AG04450 (cell line): Measurements from ENCODE around the gene STK31. TPM values are rescaled to one million over a fixed set of nuclear protein-coding genes. Genes with fewer than 3 reads are reported as not detected.

Experiments
- CTCF ChIA-PET: fragments of 300-600, 350-600 bp; formaldehyde crosslinking; extraction: SDS; loops from one replicate; lab custom pipeline; 2022; ENCODE audit warnings: antibody characterized with exemption, inconsistent platforms; lab: Charles Lee
- POLR2A ChIA-PET: fragments of 350-600 bp; formaldehyde crosslinking; extraction: SDS; loops from one replicate; lab custom pipeline; 2021; ENCODE audit warnings: antibody characterized with exemption, inconsistent platforms; lab: Yijun Ruan, JAX
- DNase-seq: peaks from one replicate; pipeline ENCODE4 v3.0.0-alpha.2; 2011; ENCODE audit warnings: low read depth, low spot score
- H3K27ac ChIP-seq: one replicate; pipeline ENCODE4 v1.5.1; 2012; ENCODE audit warnings: low read depth, low read length, control low read depth
- H3K27me3 ChIP-seq: one replicate; pipeline ENCODE4 v1.6.0; 2012; ENCODE audit warnings: low read length; ENCODE audit not compliant: control insufficient read depth, insufficient read depth
- H3K4me3 ChIP-seq: 2 replicates; pipeline ENCODE4 v1.5.1; 2011; ENCODE audit warnings: mild to moderate bottlenecking, low read depth, low read length, control low read depth
- H3K9me3 ChIP-seq: 2 replicates; pipeline ENCODE4 v1.5.1; 2012; ENCODE audit warnings: low read length; ENCODE audit not compliant: control insufficient read depth, insufficient read depth
- CTCF ChIP-seq: IDR thresholded peaks from 2 replicates; pipeline ENCODE4 v1.5.1; 2011; ENCODE audit warnings: low read depth, low read length, control low read depth, inconsistent platforms
- polyA plus RNA-seq: library from polyadenylated mRNA; depleted of rRNA; stranded (reverse); fragments of >200 nt; gene quantifications from 2 replicates; pipeline ENCODE4 v1.2.3, GENCODE V29; 2011

STK31 gene
- polyA plus RNA-seq, 1 experiment = 0.09 TPM

GRCh38 chr7:23685731-23686130 is 24.3 kb upstream of the STK31 start:
- no peak overlapping the region for H3K27ac ChIP-seq
- no peak for DNase-seq
- TF ChIP-seq CTCF = no peak
- no peaks in the 10 kb centered on the region for H3K27me3 ChIP-seq
- CTCF ChIA-PET = interaction anchor here (1.5 to 4.2 kb wide), 2 partner anchors 12 to 1413 kb away, joined by 4 to 28 read pairs; no protein-coding TSS in a partner anchor
- POLR2A ChIA-PET = no interaction called here
- no peaks in the 10 kb centered on the region; the same call in 1 of the 2 replicates for H3K9me3 ChIP-seq
- H3K4me3 ChIP-seq = no peak overlapping the region

GRCh38 chr7:23687011-23687410 is 23.0 kb upstream of the STK31 start:
- ChIA-PET POLR2A (no interaction called here), CTCF (interaction anchor here (0.7 to 4.2 kb wide), 4 partner anchors 11 to 31 kb away, joined by 3 to 28 read pairs (median 10); no protein-coding TSS in a partner anchor)
- no peak for TF ChIP-seq CTCF
- no peak for DNase-seq
- no peak overlapping the region for H3K4me3 ChIP-seq
- H3K27ac ChIP-seq = peak overlapping the region; percentile 47
- H3K9me3 ChIP-seq = no peaks in the 10 kb centered on the region
- no peaks in the 10 kb centered on the region for H3K27me3 ChIP-seq

GRCh38 chr7:23689165-23689564 is 20.9 kb upstream of the STK31 start:
- ChIA-PET POLR2A (no interaction called here), CTCF (no interaction called here)
- H3K27ac ChIP-seq = no peak overlapping the region

GRCh38 chr7:23691320-23691719 is 18.7 kb upstream of the STK31 start:
- POLR2A ChIA-PET = no interaction called here
- Histone ChIP-seq H3K27me3 (no peaks in the 10 kb centered on the region), H3K4me3 (no peak overlapping the region), H3K27ac (no peak overlapping the region), H3K9me3 (no peaks in the 10 kb centered on the region)
- CTCF ChIA-PET = interaction anchor here (0.9 to 1.8 kb wide), 4 partner anchors 11 to 121 kb away, joined by 4 to 6 read pairs (median 4); partner anchors contain the start of gene FAM221A
- DNase-seq = no peak
- no peak for TF ChIP-seq CTCF

More at GRCh38 chr7:23689165-23689564, 20.9 kb upstream of the STK31 start:
- DNase-seq = no peak
- Histone ChIP-seq H3K27me3 (no peaks in the 10 kb centered on the region), H3K4me3 (no peak overlapping the region), H3K9me3 (no peaks in the 10 kb centered on the region)
- no peak for TF ChIP-seq CTCF

- no peak overlapping the region for H3K27ac ChIP-seq
- CTCF ChIA-PET = interaction anchor here (1.3 to 1.8 kb wide), 3 partner anchors 9 to 19 kb away, joined by 5 to 6 read pairs (median 6); partner anchors contain the start of gene FAM221A
Observed at GRCh38 chr7:23693224-23693623, 16.8 kb upstream of the STK31 start.

More at GRCh38 chr7:23693224-23693623, 16.8 kb upstream of the STK31 start:
- Histone ChIP-seq H3K9me3 (no peaks in the 10 kb centered on the region), H3K27me3 (no peaks in the 10 kb centered on the region), H3K4me3 (no peak overlapping the region)
- no peak for TF ChIP-seq CTCF
- POLR2A ChIA-PET = no interaction called here
- no peak for DNase-seq
